Measurements from ENCODE around the gene NXF1.
"Not testable (repeated sequence)": the region's sequence is repeated elsewhere in the genome, so short reads cannot be mapped to it uniquely, and the experiment has no call there.

Gene NXF1

GRCh38 chr11:62805076-62805892 lies at the start of gene NXF1:
Gene NXF1 (minus strand): TSS chr11:62805440. CDS start chr11:62805356, 84 bp downstream.
- peak; percentile 95 for DNase-seq (ENCODE audit: low read depth)

- no peak for DNase-seq (ENCODE audit: low read depth)
These were observed 49.0 kb upstream of the NXF1 start for GRCh38 chr11:62854013-62854824.

- no peak for DNase-seq (ENCODE audit: low read depth)
These were observed 48.2 kb upstream of the NXF1 start for GRCh38 chr11:62853279-62853965.

- no peak for DNase-seq (ENCODE audit: low read depth)
These were observed 47.4 kb upstream of the NXF1 start for GRCh38 chr11:62852523-62853188.

GRCh38 chr11:62851807-62852522 lies 46.7 kb upstream of the NXF1 start:
- DNase-seq (ENCODE audit: low read depth): no peak

- no peak for DNase-seq (ENCODE audit: low read depth)
These were observed 45.9 kb upstream of the NXF1 start for GRCh38 chr11:62850911-62851806.

- DNase-seq (ENCODE audit: low read depth): no peak
These were observed 42.6 kb upstream of the NXF1 start for GRCh38 chr11:62847767-62848314.

- no peak for DNase-seq (ENCODE audit: low read depth)
These were observed 40.9 kb upstream of the NXF1 start for GRCh38 chr11:62846177-62846576.

GRCh38 chr11:62844154-62844553 lies 38.9 kb upstream of the NXF1 start:
- DNase-seq (ENCODE audit: low read depth): no peak

GRCh38 chr11:62843466-62843865 lies 38.2 kb upstream of the NXF1 start:
- DNase-seq (ENCODE audit: low read depth): no peak

- DNase-seq (ENCODE audit: low read depth): not testable (repeated sequence)
These were observed 37.7 kb upstream of the NXF1 start for GRCh38 chr11:62842891-62843290.

GRCh38 chr11:62842171-62842741 lies 37.0 kb upstream of the NXF1 start:
- no peak for DNase-seq (ENCODE audit: low read depth)

- peak; percentile 64 for DNase-seq (ENCODE audit: low read depth)
These were observed 36.3 kb upstream of the NXF1 start for GRCh38 chr11:62841361-62842170.

- peak; percentile 54 for DNase-seq (ENCODE audit: low read depth)
These were observed 35.6 kb upstream of the NXF1 start for GRCh38 chr11:62840721-62841360.

- peak; percentile 87 for DNase-seq (ENCODE audit: low read depth)
These were observed 34.1 kb upstream of the NXF1 start, which contains the start of gene WDR74 for GRCh38 chr11:62839050-62839945. Gene WDR74 (minus strand): TSS chr11:62839590. CDS start chr11:62839570, 20 bp downstream.

GRCh38 chr11:62835336-62835735 lies 30.1 kb upstream of the NXF1 start:
- no peak for DNase-seq (ENCODE audit: low read depth)

Data from activated T-helper 1 cell treated with Interleukin-2 at 50 U/mL for 16 hours (primary cell).